ENCODE data around the gene TXNDC5.
"Not testable (repeated sequence)": the region's sequence is repeated elsewhere in the genome, so short reads cannot be mapped to it uniquely, and the experiment has no call there.

Gene TXNDC5

DNA sequence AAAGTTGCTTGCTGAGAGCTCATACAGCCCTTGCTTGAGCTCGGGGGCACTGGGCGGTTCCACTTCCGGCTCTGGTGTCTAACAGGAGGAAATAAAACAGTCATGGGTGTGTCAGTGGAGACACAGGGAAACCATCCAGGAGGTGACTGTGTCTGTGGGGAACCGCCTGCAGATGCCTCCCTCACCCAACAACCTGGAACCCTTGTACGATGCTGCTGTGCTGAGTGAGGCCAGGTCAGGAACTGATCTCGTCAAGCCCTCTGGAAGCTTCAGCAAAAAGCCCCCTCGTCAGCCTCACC lies 15.5 kb downstream of the TXNDC5 start:
- DNase-seq (ENCODE audit: low read depth in 2 of 2): no peak

DNA sequence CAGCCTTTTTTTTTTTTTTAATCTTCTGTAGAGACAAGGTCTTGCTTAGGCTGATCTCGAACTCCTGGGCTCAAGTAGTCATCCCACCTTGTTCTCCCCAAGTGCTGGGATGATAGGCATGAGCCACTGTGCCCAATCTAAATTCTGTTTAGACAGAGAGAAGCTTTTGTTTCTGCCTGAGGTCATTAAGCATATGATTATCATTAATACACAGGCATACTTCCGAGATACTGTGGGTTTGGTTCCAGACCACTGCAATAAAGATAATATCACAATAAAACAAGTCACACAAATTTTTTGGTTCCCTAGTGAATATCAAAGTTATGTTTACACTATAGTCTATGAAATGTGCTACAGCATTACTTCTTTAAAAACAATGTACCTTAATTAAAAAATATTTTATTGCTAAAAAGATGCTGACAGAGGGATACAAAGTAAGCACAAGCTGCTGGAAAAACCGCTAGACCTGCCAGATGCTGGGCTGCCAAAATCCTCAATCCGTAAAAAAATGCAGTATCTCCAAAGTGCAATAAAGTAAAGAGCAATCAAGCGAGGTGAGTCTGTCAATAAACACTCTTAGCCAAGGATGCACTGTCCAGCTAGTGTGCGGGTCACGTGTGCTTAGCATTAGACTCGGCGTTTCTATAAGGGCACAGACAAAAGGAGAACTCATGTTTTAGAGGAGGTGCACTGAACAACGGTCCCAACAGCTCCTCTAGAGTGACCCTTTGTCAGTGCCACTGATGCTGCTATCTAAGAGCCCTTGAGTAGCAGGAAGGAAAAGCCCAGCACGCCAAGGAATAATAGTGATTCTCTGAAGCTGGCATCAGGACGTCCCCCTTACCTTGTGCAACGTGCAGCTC lies 16.1 kb downstream of the TXNDC5 start:
- no peak for DNase-seq (ENCODE audit: low read depth in 2 of 2)

DNA sequence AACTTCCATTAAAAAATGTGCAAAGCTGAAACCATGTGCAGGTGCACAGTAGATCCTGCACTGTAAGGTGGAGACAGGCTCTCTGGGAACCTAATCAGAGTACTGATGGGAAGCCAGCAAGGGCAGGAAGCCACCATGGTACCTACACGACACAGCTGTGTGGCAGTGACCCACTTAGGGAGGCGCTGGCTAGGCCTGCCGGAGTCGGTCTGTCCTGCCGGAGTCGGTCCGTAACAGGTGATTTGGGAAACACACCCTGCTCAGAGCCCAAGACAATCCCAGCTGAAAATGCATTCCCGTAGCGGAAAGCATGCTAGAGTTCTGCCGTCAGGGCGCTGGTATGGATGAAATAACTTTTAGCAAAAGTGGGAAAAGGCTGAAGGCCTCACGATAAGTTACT lies 17.2 kb downstream of the TXNDC5 start:
- no peak for DNase-seq (ENCODE audit: low read depth in 2 of 2)

DNA sequence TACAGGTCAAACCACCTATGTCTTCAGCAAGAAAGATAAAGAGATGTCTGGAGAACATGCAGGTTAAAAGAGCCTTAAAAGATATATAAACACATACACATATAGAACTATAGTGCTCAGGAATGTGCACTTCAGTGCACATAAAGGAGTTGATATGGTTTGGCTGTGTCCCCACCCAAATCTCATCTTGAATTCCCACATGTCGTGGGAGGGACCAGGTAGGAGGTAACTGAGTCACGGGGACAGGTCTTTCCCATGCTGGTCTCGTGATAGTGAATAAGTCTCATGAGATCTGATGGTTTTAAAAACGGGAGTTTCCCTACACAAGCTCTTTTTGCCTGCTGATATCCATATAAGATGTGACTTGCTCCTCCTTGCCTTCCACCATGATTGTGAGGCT lies 18.2 kb downstream of the TXNDC5 start:
- DNase-seq (ENCODE audit: low read depth in 2 of 2): not testable (repeated sequence)

- no peak for DNase-seq (ENCODE audit: low read depth in 2 of 2)
Measured at GRCh38 chr6:7891078-7891872, 19.3 kb downstream of the TXNDC5 start.

GRCh38 chr6:7888587-7889357 lies 21.8 kb downstream of the TXNDC5 start:
- no peak for DNase-seq (ENCODE audit: low read depth in 2 of 2)

- no peak for DNase-seq (ENCODE audit: low read depth in 2 of 2)
Measured at GRCh38 chr6:7887278-7887991, 23.2 kb downstream of the TXNDC5 start.

- no peak for DNase-seq (ENCODE audit: low read depth in 2 of 2)
Measured at GRCh38 chr6:7886132-7886531, 24.5 kb downstream of the TXNDC5 start.

DNA sequence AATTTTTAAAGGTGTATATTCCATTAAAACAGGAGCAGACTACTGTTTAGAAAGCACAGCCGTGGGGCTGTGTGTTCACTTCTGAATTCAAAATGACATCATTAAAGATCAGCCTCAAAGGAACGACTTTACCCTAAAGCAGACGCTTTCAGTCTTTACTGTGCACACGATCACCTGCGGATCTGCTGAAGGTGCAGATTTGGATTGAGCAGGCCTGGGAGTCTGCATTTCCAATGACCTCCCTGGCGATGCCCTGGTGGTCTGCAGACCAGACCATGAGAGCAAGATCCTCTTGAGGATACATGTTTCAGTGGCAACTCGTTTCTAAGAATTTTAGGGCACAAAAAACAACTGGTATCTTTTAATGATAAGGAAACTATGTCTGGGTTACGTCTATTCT lies 27.2 kb downstream of the TXNDC5 start:
- no peak for DNase-seq (ENCODE audit: low read depth in 2 of 2)

GRCh38 chr6:7882505-7883257 lies 27.9 kb downstream of the TXNDC5 start:
- no peak for DNase-seq (ENCODE audit: low read depth in 2 of 2)

DNA sequence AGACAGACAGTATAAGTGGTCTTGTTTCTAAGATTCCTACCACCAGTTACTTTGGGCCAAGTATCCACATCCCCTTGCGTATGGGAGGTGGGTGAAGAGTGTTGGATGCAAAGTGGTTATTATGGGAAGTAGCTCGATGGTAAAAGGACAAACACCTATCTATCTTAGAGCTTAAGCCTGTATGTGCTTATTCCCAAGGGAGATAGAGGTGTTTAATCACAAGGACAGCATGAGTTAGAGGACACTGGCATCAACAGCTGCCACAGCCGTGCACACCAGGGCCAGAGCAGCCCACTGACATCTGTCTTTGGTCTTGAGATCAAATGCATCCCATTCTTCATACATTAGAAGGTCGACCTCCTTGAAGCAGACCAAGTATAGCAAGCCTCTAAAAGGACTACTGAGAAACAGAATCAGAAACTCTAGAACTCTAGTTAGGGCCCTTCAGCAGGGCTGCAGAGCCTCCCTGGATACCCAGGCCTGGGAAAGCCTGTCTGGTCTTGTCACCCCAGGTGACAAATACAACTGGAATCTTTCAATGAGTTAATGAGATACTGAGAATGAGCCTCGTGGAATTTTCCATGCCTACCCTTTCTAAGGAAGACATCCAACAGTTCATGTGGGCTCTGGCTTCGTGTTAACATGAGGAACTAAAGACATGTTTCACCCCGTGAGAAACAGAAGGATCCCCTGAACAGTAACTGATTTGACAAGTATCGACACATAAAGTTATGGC lies 28.7 kb downstream of the TXNDC5 start:
- no peak for DNase-seq (ENCODE audit: low read depth in 2 of 2)

DNA sequence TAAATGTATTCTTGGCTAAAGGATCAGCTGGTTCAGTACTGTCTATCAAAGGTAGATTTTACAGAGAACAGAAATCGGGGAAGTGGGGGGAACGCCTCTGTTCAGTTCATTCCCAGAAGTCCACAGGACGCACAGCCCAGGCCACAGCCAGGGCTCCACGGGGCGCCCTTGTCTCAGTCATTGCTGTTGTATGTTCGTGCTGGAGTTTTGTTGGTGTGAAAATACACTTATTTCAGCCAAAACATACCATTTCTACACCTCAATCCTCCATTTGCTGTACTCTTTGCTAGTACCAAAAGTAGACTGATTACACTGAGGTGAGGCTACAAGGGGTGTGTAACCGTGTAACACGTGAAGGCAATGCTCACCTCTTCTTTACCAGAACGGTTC lies 29.9 kb downstream of the TXNDC5 start:
- DNase-seq (ENCODE audit: low read depth in 2 of 2): no peak

DNA sequence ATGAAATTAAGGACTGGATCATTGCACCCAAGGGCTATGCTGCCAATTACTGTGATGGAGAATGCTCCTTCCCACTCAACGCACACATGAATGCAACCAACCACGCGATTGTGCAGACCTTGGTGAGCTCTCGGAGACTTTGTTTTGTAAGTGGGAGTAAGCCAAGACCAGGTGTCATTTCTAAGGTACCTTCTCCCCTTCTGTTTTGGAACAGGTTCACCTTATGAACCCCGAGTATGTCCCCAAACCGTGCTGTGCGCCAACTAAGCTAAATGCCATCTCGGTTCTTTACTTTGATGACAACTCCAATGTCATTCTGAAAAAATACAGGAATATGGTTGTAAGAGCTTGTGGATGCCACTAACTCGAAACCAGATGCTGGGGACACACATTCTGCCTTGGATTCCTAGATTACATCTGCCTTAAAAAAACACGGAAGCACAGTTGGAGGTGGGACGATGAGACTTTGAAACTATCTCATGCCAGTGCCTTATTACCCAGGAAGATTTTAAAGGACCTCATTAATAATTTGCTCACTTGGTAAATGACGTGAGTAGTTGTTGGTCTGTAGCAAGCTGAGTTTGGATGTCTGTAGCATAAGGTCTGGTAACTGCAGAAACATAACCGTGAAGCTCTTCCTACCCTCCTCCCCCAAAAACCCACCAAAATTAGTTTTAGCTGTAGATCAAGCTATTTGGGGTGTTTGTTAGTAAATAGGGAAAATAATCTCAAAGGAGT lies 30.4 kb downstream of the TXNDC5 start:
- no peak for DNase-seq (ENCODE audit: low read depth in 2 of 2)

DNA sequence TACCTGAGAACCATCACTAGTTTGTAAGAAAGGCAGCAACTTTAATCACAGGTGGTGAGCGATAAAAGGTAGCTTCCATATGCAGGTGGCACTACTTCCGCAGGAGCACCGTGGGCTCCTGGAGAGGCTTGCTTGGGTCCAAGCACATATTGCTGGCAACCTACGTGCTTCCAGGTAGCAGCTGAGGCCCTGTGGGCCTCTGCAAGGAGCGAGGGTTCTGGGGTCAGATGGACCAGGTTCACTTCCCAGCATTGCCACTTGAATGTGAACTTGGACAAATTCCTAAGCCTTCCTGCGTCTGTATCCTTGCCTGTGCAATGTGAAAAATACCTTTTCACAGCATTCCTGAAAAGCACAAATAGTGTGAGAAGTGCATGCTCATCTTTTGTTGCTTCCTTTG lies 31.0 kb downstream of the TXNDC5 start:
- no peak for DNase-seq (ENCODE audit: low read depth in 2 of 2)

- no peak for DNase-seq (ENCODE audit: low read depth in 2 of 2)
Measured at GRCh38 chr6:7879043-7879442, 31.5 kb downstream of the TXNDC5 start.

- DNase-seq (ENCODE audit: low read depth in 2 of 2): no peak
Measured at GRCh38 chr6:7878401-7878964, 32.1 kb downstream of the TXNDC5 start.

DNA sequence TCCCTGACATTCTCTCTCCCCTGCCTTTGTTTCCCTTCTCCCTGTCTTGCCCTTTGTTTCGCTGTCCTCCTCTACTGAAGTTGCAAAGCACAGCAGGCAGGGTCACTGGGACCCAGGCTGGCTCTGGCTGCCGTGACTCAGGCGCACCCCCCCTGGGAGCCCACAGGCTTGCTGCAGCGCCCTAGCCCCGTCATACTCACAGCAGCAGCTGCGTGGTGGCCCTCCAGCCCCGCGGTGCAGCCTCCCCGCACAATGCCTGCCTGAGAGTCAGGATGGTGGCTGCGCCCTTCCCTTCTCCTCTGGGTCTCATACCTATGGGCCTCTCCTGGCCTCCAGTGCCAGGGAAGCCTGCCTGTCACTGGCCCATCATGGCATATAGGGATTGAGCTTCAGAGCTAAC lies 41.7 kb downstream of the TXNDC5 start:
- no peak for DNase-seq (ENCODE audit: low read depth in 2 of 2)

DNA sequence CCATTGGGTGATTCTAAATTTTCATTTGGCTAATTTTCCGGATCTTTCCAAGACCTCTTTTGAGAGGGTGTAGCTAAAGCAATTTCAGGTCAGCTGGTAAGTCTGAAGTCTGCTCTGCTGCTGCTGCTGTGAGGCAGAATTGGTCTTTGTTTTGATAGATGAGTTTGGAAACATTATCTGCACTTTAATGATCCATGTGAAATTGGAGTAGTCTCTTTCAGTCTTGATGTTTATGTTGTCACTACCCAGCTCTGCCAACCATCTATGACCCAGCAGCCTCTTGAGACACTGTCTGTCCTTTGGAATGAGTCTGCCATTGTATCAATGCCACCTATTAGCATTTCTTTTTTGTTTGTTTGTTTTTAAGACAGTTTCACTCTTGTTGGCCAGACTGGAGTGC lies 44.1 kb downstream of the TXNDC5 start:
- DNase-seq (ENCODE audit: low read depth in 2 of 2): no peak

DNA sequence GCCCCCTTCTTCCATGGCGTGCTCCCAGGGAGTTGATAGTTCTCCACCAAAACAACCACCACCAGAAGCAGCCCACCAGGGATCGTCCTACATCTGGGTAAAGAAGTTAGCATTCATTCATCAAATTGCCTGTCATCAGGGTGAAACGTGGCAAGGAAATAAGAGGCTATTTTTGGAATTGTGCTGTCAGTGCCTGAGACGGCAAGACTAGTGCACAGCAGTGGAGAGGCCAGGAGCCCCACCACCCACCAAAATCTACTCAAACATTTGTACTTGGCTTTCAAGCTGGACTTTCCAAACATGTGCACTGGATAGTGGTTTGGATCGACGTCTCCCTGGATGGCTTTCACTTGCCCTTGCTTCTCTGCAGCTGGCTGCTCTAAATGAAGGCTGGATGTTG lies 44.8 kb downstream of the TXNDC5 start:
- peak; percentile 43 to 46 for DNase-seq (ENCODE audit: low read depth in 2 of 2)

Measured in fibroblast of skin of left biceps (primary cell).